GM23248 (cell line): ENCODE data around the gene SNRNP40. TPM values are rescaled to one million over a fixed set of nuclear protein-coding genes. Genes with fewer than 3 reads are reported as not detected.
A peak's percentile ranks its signal among the peaks of the same experiment; 100 is the strongest.

ENCODE experiments used
- DNase-seq: peaks from one replicate; pipeline ENCODE4 v3.0.0-alpha.2; 2015
- H2AFZ ChIP-seq: fragments of 200-600 bp; sonication (generic); 2 replicates; pipeline ENCODE4 v1.6.1; 2016; ENCODE audit warnings: antibody characterized with exemption
- H3F3A ChIP-seq: fragments of 200-600 bp; sonication (generic); 2 replicates; pipeline ENCODE4 v1.6.1; 2016; ENCODE audit warnings: mild to moderate bottlenecking, antibody characterized with exemption, mixed run types; ENCODE audit not compliant: insufficient read depth
- H3K27ac ChIP-seq: fragments of 200-600 bp; sonication (generic); 2 replicates; pipeline ENCODE4 v1.5.1; 2016; ENCODE audit warnings: mild to moderate bottlenecking
- H3K27me3 ChIP-seq: fragments of 200-600 bp; sonication (generic); replicated peaks from 2 replicates; pipeline ENCODE4 v1.6.1; 2016; ENCODE audit warnings: mild to moderate bottlenecking; ENCODE audit not compliant: insufficient read depth
- H3K36me3 ChIP-seq: fragments of 200-600 bp; sonication (generic); 2 replicates; pipeline ENCODE4 v1.6.1; 2016; ENCODE audit warnings: low read depth, mild to moderate bottlenecking
- H3K4me1 ChIP-seq: fragments of 200-600 bp; sonication (generic); 2 replicates; pipeline ENCODE4 v1.6.1; 2016; ENCODE audit warnings: mild to moderate bottlenecking; ENCODE audit not compliant: insufficient read depth
- H3K4me2 ChIP-seq: fragments of 200-600 bp; sonication (generic); one replicate; pipeline ENCODE4 v1.6.1; 2016; ENCODE audit warnings: mild to moderate bottlenecking; ENCODE audit not compliant: unreplicated experiment
- H3K4me3 ChIP-seq: fragments of 200-600 bp; sonication (generic); 2 replicates; pipeline ENCODE4 v1.5.1; 2016; ENCODE audit warnings: mild to moderate bottlenecking
- H3K79me2 ChIP-seq: fragments of 200-600 bp; sonication (generic); 2 replicates; pipeline ENCODE4 v1.6.1; 2016; ENCODE audit warnings: mild to moderate bottlenecking; ENCODE audit not compliant: insufficient read depth
- H3K9ac ChIP-seq: fragments of 200-600 bp; sonication (generic); 2 replicates; pipeline ENCODE4 v1.6.1; 2016; ENCODE audit warnings: mild to moderate bottlenecking
- H3K9me2 ChIP-seq: fragments of 200-600 bp; sonication (generic); 2 replicates; pipeline ENCODE4 v1.6.1; 2016; ENCODE audit warnings: mixed run types, mild to moderate bottlenecking, moderate library complexity; ENCODE audit not compliant: insufficient read depth
- H3K9me3 ChIP-seq: fragments of 200-600 bp; sonication (generic); one replicate; pipeline ENCODE4 v1.6.1; 2017; ENCODE audit warnings: low read depth
- H4K20me1 ChIP-seq: fragments of 200-600 bp; sonication (generic); 2 replicates; pipeline ENCODE4 v1.6.0; 2016; ENCODE audit not compliant: insufficient read depth
- EZH2 ChIP-seq: fragments of 200-600 bp; sonication (generic); IDR thresholded peaks from 2 replicates; pipeline ENCODE4 v1.6.1; 2018; ENCODE audit warnings: antibody characterized with exemption, mild to moderate bottlenecking; ENCODE audit not compliant: insufficient read depth, poor library complexity, severe bottlenecking
- EZH2phosphoT487 ChIP-seq: fragments of 200-600 bp; sonication (generic); IDR thresholded peaks from 2 replicates; pipeline ENCODE4 v1.6.1; 2018; ENCODE audit warnings: antibody characterized with exemption, moderate library complexity, mild to moderate bottlenecking, low read depth; ENCODE audit not compliant: insufficient read depth
- WGBS, 2 experiments: methylation state at CpG; one replicate each; pipeline ENCODE4 v1.1.6; 2015 to 2017; ENCODE audit warnings: low lambda C conversion rate in 2 of 2, low coverage in 1 of 2; ENCODE audit errors: missing lambda C conversion rate in 2 of 2; 5-methylcytosine and 5-hydroxymethylcytosine counted together
- in situ Hi-C: fragments of 300-500 bp; cut with MboI; formaldehyde crosslinking; loops from 2 replicates; pipeline ENCODE4 v1.15.0; 2020
- polyA plus RNA-seq: library from polyadenylated mRNA; unstranded; fragments of >200 nt; fragmentation: Nextera tagmentation; extraction: Ambion mirVana; gene quantifications from 2 replicates; pipeline ENCODE4 v1.2.1, GENCODE V29; 2016
- total RNA-seq: library from RNA; depleted of rRNA; stranded (reverse); fragments of >200 nt; shearing (Covaris generic); gene quantifications from 2 replicates; pipeline ENCODE4 v1.2.3, GENCODE V29; 2014

Gene SNRNP40
- total and polyA plus RNA-seq, 2 experiments from 2014 or later, result 51.5 to 57.6 TPM

DNA sequence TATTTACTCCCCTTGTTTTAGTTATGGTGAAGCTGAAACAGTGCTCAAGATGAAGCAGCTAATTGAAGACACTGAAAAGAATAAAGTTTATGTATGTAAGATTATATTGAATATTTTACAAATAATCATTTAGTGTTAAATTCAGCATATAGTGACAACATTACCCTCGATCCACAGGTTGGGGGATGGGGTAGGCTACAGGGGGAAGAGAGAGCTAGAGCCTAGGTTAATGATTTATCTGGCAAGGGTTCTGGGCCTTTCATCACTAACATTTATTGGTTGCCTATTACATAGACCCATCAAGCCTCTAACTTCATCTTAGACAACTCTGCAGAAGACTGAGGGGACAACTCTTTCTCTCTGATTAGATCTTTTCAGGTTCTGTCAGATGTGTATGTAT lies 21.6 kb upstream of the SNRNP40 start:
- in situ Hi-C loops, result no loop called here
- 0 out of 2 replicates have a peak, but pooled peaks cover 3% of the 10 kb centered on the region for H3K79me2 ChIP-seq
- no peaks in the 10 kb centered on the region for H3K4me1 ChIP-seq
- no peak overlapping the region for H3K4me2 ChIP-seq
- H4K20me1 ChIP-seq, result no peaks in the 10 kb centered on the region
- H3K27ac ChIP-seq, result no peak overlapping the region
- no peaks in the 10 kb centered on the region for H3K9me2 ChIP-seq
- H3K4me3 ChIP-seq, result no peak overlapping the region
- no peak overlapping the region for H2AFZ ChIP-seq
- no peak for TF ChIP-seq EZH2phosphoT487
- TF ChIP-seq EZH2, result no peak
- H3K9ac ChIP-seq, result no peak overlapping the region
- DNase-seq, result no peak
- WGBS, 2 experiments, result 100% methylated on average over 1 of the region's 1 CpG
- H3K9me3 ChIP-seq, result no peaks in the 10 kb centered on the region
- no peaks in the 10 kb centered on the region for H3F3A ChIP-seq
- H3K27me3 ChIP-seq, result no peaks in the 10 kb centered on the region
- H3K36me3 ChIP-seq, result peaks cover 37% of the 10 kb centered on the region

DNA sequence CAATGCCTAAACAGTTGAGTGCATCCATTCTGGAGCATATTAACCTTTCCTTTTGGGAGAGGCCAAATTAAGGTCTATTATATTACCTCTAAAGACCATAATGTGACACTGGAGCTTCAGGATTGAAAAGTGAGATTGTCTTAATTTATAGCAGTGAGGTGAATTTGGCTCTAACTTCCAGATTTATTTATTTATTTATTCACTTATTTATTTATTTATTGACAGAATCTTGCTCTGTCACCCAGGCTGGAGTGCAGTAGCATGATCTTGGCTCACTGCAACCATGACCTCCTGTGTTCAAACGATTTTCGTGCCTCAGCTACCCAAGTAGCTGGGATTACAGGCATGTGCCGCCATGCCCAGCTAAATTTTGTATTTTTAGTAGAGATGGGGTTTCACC lies 19.3 kb upstream of the SNRNP40 start:
- H3K79me2 ChIP-seq, result peaks cover 11% of the 10 kb centered on the region; the same call in 1 of the 2 replicates
- WGBS, 2 experiments, result 97 to 98% methylated on average over 3 of the region's 3 CpGs
- in situ Hi-C loops, result no loop called here
- H3K4me3 ChIP-seq, result no peak overlapping the region
- peaks cover 48% of the 10 kb centered on the region for H3K36me3 ChIP-seq
- H3K27ac ChIP-seq, result no peak overlapping the region
- no peaks in the 10 kb centered on the region for H3K27me3 ChIP-seq
- no peak overlapping the region for H3K9ac ChIP-seq
- no peaks in the 10 kb centered on the region for H4K20me1 ChIP-seq
- DNase-seq, result no peak
- no peaks in the 10 kb centered on the region for H3K9me2 ChIP-seq
- no peaks in the 10 kb centered on the region for H3K4me1 ChIP-seq
- H2AFZ ChIP-seq, result no peak overlapping the region
- H3F3A ChIP-seq, result no peaks in the 10 kb centered on the region
- TF ChIP-seq EZH2phosphoT487, result no peak
- TF ChIP-seq EZH2, result no peak
- H3K9me3 ChIP-seq, result no peaks in the 10 kb centered on the region
- H3K4me2 ChIP-seq, result no peak overlapping the region

DNA sequence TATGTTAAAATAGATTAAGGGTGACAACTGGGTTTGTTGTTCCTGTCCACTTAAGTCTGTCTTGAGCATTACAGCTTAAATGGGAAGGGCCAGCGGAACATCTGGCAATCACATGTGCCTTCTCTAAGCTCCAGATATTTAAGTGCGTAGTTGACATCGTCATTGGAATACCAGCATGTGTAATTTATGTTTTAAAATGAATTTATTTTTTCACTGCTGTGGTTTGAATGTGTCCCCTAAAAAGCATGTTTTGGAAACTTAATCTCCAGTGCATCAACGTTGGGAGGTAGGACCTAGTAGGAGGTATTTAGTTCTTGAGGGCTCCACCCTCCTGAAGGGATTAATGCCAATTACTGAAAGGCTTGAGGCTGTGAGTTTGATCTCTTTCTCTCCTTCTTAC lies 13.6 kb upstream of the SNRNP40 start:
- WGBS, 2 experiments, result 46 to 52% methylated on average over 4 of the region's 4 CpGs
- Histone ChIP-seq H3K79me2 (peaks cover 57% of the 10 kb centered on the region), H3K27me3 (no peaks in the 10 kb centered on the region), H2AFZ (no peak overlapping the region), H3K9me2 (no peaks in the 10 kb centered on the region), H4K20me1 (no peaks in the 10 kb centered on the region), H3K9ac (no peak overlapping the region), H3K36me3 (peaks cover 24% of the 10 kb centered on the region), H3K4me3 (no peak overlapping the region), H3K27ac (no peak overlapping the region), H3F3A (peaks cover 25% of the 10 kb centered on the region), H3K4me2 (no peak overlapping the region), H3K9me3 (no peaks in the 10 kb centered on the region), H3K4me1 (peaks cover 11% of the 10 kb centered on the region)
- no peak for TF ChIP-seq EZH2phosphoT487
- TF ChIP-seq EZH2, result no peak
- in situ Hi-C loops, result no loop called here
- DNase-seq, result peak; percentile 10

DNA sequence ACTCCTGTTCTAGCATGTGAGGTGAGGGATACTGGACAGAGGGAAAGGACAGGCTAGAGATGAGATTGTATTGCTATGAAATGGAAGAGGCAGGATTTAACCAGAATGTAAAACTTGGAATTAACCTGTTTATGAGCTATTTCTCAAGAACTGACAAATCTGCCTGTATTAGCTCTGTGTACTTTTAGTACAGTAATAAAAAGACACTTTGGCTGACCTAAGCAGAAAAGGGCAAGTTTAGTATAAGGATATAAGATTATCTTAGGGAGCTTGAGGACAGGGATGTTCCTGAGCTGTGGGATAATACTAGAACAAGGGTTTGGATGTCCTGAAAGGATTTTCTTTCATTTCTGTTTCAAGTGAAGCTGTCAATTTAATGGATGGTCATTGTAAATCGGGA lies 11.4 kb upstream of the SNRNP40 start:
- Histone ChIP-seq H3K4me2 (no peak overlapping the region), H3K27me3 (no peaks in the 10 kb centered on the region), H3F3A (peaks cover 25% of the 10 kb centered on the region), H3K9ac (no peak overlapping the region), H3K4me3 (no peak overlapping the region), H3K9me3 (no peaks in the 10 kb centered on the region), H3K27ac (no peak overlapping the region), H4K20me1 (no peaks in the 10 kb centered on the region), H3K4me1 (peaks cover 11% of the 10 kb centered on the region), H2AFZ (no peak overlapping the region), H3K79me2 (peaks cover 78% of the 10 kb centered on the region), H3K36me3 (peaks cover 15% of the 10 kb centered on the region), H3K9me2 (no peaks in the 10 kb centered on the region)
- in situ Hi-C loops, result no loop called here
- 0 to 2% methylated on average over 1 of the region's 1 CpG for WGBS, 2 experiments
- TF ChIP-seq EZH2phosphoT487, result no peak
- no peak for TF ChIP-seq EZH2
- DNase-seq, result no peak

DNA sequence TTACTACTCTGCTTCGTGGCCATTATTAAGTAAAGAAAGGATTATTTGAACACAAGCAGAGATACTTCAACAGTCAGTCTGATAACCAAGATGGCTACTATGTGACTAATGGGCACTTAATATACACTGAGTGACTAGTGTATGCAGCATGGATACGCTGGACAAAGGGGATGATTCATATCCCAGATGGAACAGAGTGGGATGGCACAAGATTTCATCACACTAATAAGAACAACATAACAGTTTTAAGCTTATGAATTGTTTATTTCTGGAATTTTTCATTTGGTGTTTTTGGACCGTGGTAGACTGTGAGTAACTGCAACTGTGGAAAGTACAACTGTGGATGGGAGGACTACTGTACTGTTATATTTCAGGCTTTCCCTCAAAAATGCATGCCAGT lies 9.7 kb upstream of the SNRNP40 start:
- TF ChIP-seq EZH2 (no peak), EZH2phosphoT487 (no peak)
- peak overlapping the region; percentile 73 for H2AFZ ChIP-seq
- in situ Hi-C loops, result no loop called here
- H4K20me1 ChIP-seq, result no peaks in the 10 kb centered on the region
- H3K27me3 ChIP-seq, result no peaks in the 10 kb centered on the region
- H3K79me2 ChIP-seq, result peaks cover 91% of the 10 kb centered on the region
- 4 to 5% methylated on average over 3 of the region's 3 CpGs for WGBS, 2 experiments
- H3K4me3 ChIP-seq, result peak overlapping the region; percentile 21
- H3K27ac ChIP-seq, result peak overlapping the region; percentile 81
- no peaks in the 10 kb centered on the region for H3K9me3 ChIP-seq
- peak overlapping the region; percentile 61 for H3K4me2 ChIP-seq
- peak overlapping the region; percentile 48 for H3K9ac ChIP-seq
- H3K36me3 ChIP-seq, result peaks cover 5% of the 10 kb centered on the region; the same call in 1 of the 2 replicates
- no peaks in the 10 kb centered on the region for H3K9me2 ChIP-seq
- H3F3A ChIP-seq, result peaks cover 25% of the 10 kb centered on the region
- peaks cover 11% of the 10 kb centered on the region for H3K4me1 ChIP-seq
- DNase-seq, result peak; percentile 96
